Panc1 (cell line): Measurements from ENCODE around the gene TMEM130. TPM values are rescaled to one million over a fixed set of nuclear protein-coding genes. Genes with fewer than 3 reads are reported as not detected.

Experiments
- ATAC-seq: fragments of 200-7000 bp; cut with Tn5 transposase; 2 replicates; pipeline ENCODE4 v1.9.1; 2020; ENCODE audit warnings: mild to moderate bottlenecking, moderate library complexity
- BruUV-seq: library from RNA; stranded (reverse); fragments of 400-500 nt; replicated peaks from 2 replicates; lab custom pipeline; 2021; lab: Mats Ljungman, UMichigan
- CTCF ChIA-PET: fragments of 300-600 bp; sonication (Branson Sonifier 250); formaldehyde crosslinking; loops from one replicate; lab custom pipeline; 2022; ENCODE audit warnings: antibody characterized with exemption; lab: Charles Lee
- POLR2A ChIA-PET: fragments of 300-600 bp; sonication (Branson Sonifier 250); formaldehyde crosslinking; loops from one replicate; lab custom pipeline; 2022; ENCODE audit warnings: antibody characterized with exemption; lab: Charles Lee
- DNase-seq: peaks from one replicate; pipeline ENCODE4 v3.0.0-alpha.2; 2010; ENCODE audit warnings: low read depth, low spot score
- H3K27ac ChIP-seq: 2 replicates; pipeline ENCODE4 v1.5.1; 2011; ENCODE audit warnings: mild to moderate bottlenecking, low read length, inconsistent platforms
- H3K27me3 ChIP-seq: fragments of 200-500 bp; sonication (Bioruptor generic); 2 replicates; pipeline ENCODE4 v1.6.0; 2014; ENCODE audit warnings: low read length, inconsistent platforms; ENCODE audit not compliant: control insufficient read depth, insufficient read depth
- H3K36me3 ChIP-seq: fragments of 200-500 bp; sonication (Bioruptor generic); 2 replicates; pipeline ENCODE4 v1.5.1; 2014; ENCODE audit warnings: inconsistent platforms, mild to moderate bottlenecking, low read length, moderate library complexity; ENCODE audit not compliant: control insufficient read depth, insufficient read depth
- H3K4me1 ChIP-seq: 2 replicates; pipeline ENCODE4 v1.5.1; 2011; ENCODE audit warnings: inconsistent platforms, mild to moderate bottlenecking, low read length, moderate library complexity; ENCODE audit not compliant: control insufficient read depth, insufficient read depth
- H3K4me3 ChIP-seq, 2 experiments: 2 replicates each; pipeline ENCODE4 v1.5.1; 2011 to 2012; ENCODE audit warnings: low read depth in 2 of 2, low read length in 2 of 2, mild to moderate bottlenecking in 2 of 2, inconsistent platforms in 1 of 2, moderate library complexity in 1 of 2
- H3K9me3 ChIP-seq: fragments of 200-500 bp; sonication (Bioruptor generic); 2 replicates; pipeline ENCODE4 v1.5.1; 2014; ENCODE audit warnings: low read depth, mild to moderate bottlenecking, inconsistent platforms, low read length, moderate library complexity; ENCODE audit not compliant: control insufficient read depth, insufficient read depth
- POLR2AphosphoS5 ChIP-seq: IDR thresholded peaks from 2 replicates; pipeline ENCODE4 v1.6.1; 2012; ENCODE audit warnings: mild to moderate bottlenecking, low read depth, low read length, moderate library complexity
- SIN3A ChIP-seq: IDR thresholded peaks from 2 replicates; pipeline ENCODE4 v1.6.1; 2012; ENCODE audit warnings: low read depth, mild to moderate bottlenecking, low read length, moderate library complexity, borderline replicate concordance; ENCODE audit not compliant: insufficient read depth
- TCF7L2 ChIP-seq: IDR thresholded peaks from 2 replicates; pipeline ENCODE4 v1.6.1; 2011; ENCODE audit warnings: mild to moderate bottlenecking, low read depth, low read length, inconsistent platforms
- in situ Hi-C: cut with HindIII; loops from 2 replicates; pipeline ENCODE4 v1.10.0; 2016; ENCODE audit warnings: low sequenced_read_pairs, low pct_unique_long_range_greater_than_20kb
- intact Hi-C: fragments of 100-400 bp; cut with micrococcal nuclease; formaldehyde crosslinking; loops from one replicate; pipeline ENCODE4 v1.10.0; 2022; ENCODE audit not compliant: unreplicated experiment
- total RNA-seq: library from RNA; stranded (reverse); gene quantifications from one replicate; pipeline ENCODE4 v1.2.1, GENCODE V29; 2021; ENCODE audit not compliant: unreplicated experiment
- TF ChIP-seq, protein P1 (sequence below): fragments of 450-650 bp; IDR thresholded peaks from 2 replicates; pipeline ENCODE4 v1.5.1; 2017; ENCODE audit warnings: mild to moderate bottlenecking
- TF ChIP-seq, protein P2 (sequence below), 2 experiments: IDR thresholded peaks; 2 replicates each; pipeline ENCODE4 v1.6.1; 2011 to 2012; ENCODE audit warnings: low read depth in 2 of 2, control low read depth in 1 of 2, low read length in 1 of 2, mild to moderate bottlenecking in 1 of 2, moderate library complexity in 1 of 2; ENCODE audit not compliant: insufficient read depth in 1 of 2

Gene TMEM130
- total RNA-seq, 1 experiment from 2014 or later = 0.41 TPM

DNA sequence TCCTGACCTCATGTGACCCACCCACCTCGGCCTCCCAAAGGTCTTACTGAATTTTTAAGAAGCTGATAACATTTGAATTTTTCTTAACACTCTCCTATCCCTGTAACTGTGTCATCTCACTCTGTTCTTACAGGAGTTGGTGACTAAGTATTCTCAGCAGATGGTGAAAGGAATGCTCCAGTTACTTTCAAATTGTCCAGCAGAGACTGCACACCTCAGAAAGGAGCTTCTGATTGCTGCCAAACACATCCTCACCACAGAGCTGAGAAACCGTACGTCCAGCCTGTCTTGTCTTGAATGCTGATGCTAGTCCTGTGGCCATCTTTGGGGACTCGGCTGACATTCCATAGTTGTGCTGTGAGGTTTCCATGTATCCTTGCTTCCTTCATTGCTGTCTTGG lies 33.4 kb upstream of the TMEM130 start:
- H3K4me1 ChIP-seq = no peaks in the 10 kb centered on the region
- BruUV-seq = no TSS peak
- in situ Hi-C loops (no loop called here), intact Hi-C loops (no loop called here)
- H3K9me3 ChIP-seq = no peaks in the 10 kb centered on the region
- TF ChIP-seq, protein P1, sequence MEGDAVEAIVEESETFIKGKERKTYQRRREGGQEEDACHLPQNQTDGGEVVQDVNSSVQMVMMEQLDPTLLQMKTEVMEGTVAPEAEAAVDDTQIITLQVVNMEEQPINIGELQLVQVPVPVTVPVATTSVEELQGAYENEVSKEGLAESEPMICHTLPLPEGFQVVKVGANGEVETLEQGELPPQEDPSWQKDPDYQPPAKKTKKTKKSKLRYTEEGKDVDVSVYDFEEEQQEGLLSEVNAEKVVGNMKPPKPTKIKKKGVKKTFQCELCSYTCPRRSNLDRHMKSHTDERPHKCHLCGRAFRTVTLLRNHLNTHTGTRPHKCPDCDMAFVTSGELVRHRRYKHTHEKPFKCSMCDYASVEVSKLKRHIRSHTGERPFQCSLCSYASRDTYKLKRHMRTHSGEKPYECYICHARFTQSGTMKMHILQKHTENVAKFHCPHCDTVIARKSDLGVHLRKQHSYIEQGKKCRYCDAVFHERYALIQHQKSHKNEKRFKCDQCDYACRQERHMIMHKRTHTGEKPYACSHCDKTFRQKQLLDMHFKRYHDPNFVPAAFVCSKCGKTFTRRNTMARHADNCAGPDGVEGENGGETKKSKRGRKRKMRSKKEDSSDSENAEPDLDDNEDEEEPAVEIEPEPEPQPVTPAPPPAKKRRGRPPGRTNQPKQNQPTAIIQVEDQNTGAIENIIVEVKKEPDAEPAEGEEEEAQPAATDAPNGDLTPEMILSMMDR = no peak
- TF ChIP-seq POLR2AphosphoS5 = no peak
- TF ChIP-seq TCF7L2 = no peak
- TF ChIP-seq, protein P2, sequence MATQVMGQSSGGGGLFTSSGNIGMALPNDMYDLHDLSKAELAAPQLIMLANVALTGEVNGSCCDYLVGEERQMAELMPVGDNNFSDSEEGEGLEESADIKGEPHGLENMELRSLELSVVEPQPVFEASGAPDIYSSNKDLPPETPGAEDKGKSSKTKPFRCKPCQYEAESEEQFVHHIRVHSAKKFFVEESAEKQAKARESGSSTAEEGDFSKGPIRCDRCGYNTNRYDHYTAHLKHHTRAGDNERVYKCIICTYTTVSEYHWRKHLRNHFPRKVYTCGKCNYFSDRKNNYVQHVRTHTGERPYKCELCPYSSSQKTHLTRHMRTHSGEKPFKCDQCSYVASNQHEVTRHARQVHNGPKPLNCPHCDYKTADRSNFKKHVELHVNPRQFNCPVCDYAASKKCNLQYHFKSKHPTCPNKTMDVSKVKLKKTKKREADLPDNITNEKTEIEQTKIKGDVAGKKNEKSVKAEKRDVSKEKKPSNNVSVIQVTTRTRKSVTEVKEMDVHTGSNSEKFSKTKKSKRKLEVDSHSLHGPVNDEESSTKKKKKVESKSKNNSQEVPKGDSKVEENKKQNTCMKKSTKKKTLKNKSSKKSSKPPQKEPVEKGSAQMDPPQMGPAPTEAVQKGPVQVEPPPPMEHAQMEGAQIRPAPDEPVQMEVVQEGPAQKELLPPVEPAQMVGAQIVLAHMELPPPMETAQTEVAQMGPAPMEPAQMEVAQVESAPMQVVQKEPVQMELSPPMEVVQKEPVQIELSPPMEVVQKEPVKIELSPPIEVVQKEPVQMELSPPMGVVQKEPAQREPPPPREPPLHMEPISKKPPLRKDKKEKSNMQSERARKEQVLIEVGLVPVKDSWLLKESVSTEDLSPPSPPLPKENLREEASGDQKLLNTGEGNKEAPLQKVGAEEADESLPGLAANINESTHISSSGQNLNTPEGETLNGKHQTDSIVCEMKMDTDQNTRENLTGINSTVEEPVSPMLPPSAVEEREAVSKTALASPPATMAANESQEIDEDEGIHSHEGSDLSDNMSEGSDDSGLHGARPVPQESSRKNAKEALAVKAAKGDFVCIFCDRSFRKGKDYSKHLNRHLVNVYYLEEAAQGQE (IDR thresholded peaks at IDR 0.05; ENCODE audit: insufficient read depth in 1 of 2, low read depth in 2 of 2, low read length in 1 of 2) = no peak
- TF ChIP-seq SIN3A = no peak
- ATAC-seq = no peak
- H3K36me3 ChIP-seq = peaks cover 37% of the 10 kb centered on the region
- DNase-seq = no peak
- CTCF ChIA-PET = no interaction called here
- no peak overlapping the region for H3K4me3 ChIP-seq
- POLR2A ChIA-PET = no interaction called here
- no peak overlapping the region for H3K27ac ChIP-seq
- H3K27me3 ChIP-seq = no peaks in the 10 kb centered on the region

DNA sequence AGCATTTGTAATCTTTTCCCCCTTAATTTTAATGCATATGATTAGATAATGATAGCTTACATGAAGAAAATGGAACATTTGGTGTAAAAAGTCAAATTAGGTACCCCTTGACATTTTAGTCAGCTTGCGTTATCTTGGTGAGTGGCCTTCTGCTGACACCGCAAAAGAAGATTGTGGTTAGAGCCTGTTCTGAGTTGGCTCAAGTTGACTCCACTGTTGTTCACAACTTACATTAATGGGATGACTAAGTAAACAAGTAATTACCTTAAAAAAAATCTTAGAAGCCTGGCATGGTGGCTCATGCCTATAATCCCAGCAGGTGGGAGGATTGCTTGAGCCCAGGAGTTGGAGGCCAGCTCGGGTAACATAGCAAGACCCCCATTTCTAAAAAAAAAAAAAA lies 32.7 kb upstream of the TMEM130 start:
- Histone ChIP-seq H3K4me1 (no peaks in the 10 kb centered on the region), H3K27me3 (no peaks in the 10 kb centered on the region), H3K27ac (no peak overlapping the region), H3K36me3 (peaks cover 35% of the 10 kb centered on the region), H3K4me3 (no peak overlapping the region), H3K9me3 (no peaks in the 10 kb centered on the region)
- BruUV-seq = no TSS peak
- in situ Hi-C loops = no loop called here
- TF ChIP-seq, protein P2 (IDR thresholded peaks at IDR 0.05; ENCODE audit: insufficient read depth in 1 of 2, low read depth in 2 of 2, low read length in 1 of 2) = no peak
- DNase-seq (no peak), ATAC-seq (no peak)
- intact Hi-C loops = no loop called here
- ChIA-PET POLR2A (no interaction called here), CTCF (no interaction called here)
